Measurements from ENCODE around the gene CDS2. TPM values are rescaled to one million over a fixed set of nuclear protein-coding genes. Genes with fewer than 3 reads are reported as not detected.

CDS2 gene
- polyA plus RNA-seq, 1 donor from 2014 or later, result 66.7 TPM

DNA sequence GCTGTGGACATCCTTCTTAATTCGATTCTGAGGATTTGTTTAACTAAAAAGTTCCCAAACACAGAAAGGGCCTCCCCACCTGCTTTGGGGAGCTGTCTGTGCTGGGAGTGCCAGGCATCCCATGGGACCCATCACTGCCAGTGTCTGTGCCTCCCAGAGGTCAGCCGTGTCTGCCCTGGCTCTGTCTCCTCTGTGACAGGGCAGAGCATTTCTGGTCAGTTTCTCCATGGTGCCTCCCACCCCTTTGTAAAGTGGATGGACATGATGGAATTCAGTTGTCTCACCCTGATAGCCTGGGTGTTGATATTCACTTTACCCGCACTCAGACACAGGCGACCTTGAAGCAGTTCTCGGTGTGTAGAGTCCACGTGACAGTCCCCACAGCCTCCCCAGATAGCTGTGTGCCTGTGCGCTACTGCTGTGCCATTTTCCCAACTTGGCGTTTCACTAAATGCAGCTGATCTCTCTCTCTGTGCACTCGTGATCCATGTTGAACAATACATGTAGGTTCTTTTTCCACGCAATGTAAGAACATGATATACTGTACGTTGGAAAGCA lies 70.5 kb downstream of the CDS2 start:
- no peak overlapping the region for H3K4me3 ChIP-seq (ENCODE audit: low read length)
- no peaks in the 10 kb centered on the region for H3K36me3 ChIP-seq (ENCODE audit: insufficient read depth, low read length)
- no peaks in the 10 kb centered on the region for H3K9me3 ChIP-seq (ENCODE audit: low read length)
- no peaks in the 10 kb centered on the region for H4K20me1 ChIP-seq (ENCODE audit: insufficient read depth)
- no peak overlapping the region for H2AFZ ChIP-seq (ENCODE audit: low read depth, low read length)
- no peaks in the 10 kb centered on the region for H3K27me3 ChIP-seq (ENCODE audit: insufficient read depth, low read depth, low read length)
- H3F3A ChIP-seq (ENCODE audit: insufficient read depth, low read length, poor library complexity, severe bottlenecking), result no peaks in the 10 kb centered on the region
- no peak overlapping the region for H3K4me2 ChIP-seq (ENCODE audit: low read length)
- H3K9me2 ChIP-seq (ENCODE audit: insufficient read depth, low read length), result no peaks in the 10 kb centered on the region
- TF ChIP-seq, protein P1, sequence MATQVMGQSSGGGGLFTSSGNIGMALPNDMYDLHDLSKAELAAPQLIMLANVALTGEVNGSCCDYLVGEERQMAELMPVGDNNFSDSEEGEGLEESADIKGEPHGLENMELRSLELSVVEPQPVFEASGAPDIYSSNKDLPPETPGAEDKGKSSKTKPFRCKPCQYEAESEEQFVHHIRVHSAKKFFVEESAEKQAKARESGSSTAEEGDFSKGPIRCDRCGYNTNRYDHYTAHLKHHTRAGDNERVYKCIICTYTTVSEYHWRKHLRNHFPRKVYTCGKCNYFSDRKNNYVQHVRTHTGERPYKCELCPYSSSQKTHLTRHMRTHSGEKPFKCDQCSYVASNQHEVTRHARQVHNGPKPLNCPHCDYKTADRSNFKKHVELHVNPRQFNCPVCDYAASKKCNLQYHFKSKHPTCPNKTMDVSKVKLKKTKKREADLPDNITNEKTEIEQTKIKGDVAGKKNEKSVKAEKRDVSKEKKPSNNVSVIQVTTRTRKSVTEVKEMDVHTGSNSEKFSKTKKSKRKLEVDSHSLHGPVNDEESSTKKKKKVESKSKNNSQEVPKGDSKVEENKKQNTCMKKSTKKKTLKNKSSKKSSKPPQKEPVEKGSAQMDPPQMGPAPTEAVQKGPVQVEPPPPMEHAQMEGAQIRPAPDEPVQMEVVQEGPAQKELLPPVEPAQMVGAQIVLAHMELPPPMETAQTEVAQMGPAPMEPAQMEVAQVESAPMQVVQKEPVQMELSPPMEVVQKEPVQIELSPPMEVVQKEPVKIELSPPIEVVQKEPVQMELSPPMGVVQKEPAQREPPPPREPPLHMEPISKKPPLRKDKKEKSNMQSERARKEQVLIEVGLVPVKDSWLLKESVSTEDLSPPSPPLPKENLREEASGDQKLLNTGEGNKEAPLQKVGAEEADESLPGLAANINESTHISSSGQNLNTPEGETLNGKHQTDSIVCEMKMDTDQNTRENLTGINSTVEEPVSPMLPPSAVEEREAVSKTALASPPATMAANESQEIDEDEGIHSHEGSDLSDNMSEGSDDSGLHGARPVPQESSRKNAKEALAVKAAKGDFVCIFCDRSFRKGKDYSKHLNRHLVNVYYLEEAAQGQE (IDR thresholded peaks at IDR 0.05; ENCODE audit: borderline replicate concordance), result no peak
- no peak for TF ChIP-seq EP300 (conservative IDR thresholded peaks at IDR 0.05; ENCODE audit: poor library complexity, severe bottlenecking)
- TF ChIP-seq, protein P2, sequence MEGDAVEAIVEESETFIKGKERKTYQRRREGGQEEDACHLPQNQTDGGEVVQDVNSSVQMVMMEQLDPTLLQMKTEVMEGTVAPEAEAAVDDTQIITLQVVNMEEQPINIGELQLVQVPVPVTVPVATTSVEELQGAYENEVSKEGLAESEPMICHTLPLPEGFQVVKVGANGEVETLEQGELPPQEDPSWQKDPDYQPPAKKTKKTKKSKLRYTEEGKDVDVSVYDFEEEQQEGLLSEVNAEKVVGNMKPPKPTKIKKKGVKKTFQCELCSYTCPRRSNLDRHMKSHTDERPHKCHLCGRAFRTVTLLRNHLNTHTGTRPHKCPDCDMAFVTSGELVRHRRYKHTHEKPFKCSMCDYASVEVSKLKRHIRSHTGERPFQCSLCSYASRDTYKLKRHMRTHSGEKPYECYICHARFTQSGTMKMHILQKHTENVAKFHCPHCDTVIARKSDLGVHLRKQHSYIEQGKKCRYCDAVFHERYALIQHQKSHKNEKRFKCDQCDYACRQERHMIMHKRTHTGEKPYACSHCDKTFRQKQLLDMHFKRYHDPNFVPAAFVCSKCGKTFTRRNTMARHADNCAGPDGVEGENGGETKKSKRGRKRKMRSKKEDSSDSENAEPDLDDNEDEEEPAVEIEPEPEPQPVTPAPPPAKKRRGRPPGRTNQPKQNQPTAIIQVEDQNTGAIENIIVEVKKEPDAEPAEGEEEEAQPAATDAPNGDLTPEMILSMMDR (IDR thresholded peaks at IDR 0.05; ENCODE audit: poor library complexity, severe bottlenecking), result no peak
- TF ChIP-seq RAD21 (conservative IDR thresholded peaks at IDR 0.05), result no peak
- no peak for TF ChIP-seq EZH2 (IDR thresholded peaks at IDR 0.05; ENCODE audit: borderline replicate concordance, insufficient read depth, low read length, poor library complexity, severe bottlenecking)
- no peak for TF ChIP-seq TAF1 (IDR thresholded peaks at IDR 0.05; ENCODE audit: low read depth)
- TF ChIP-seq MXI1 (conservative IDR thresholded peaks at IDR 0.05; ENCODE audit: poor library complexity, severe bottlenecking), result no peak
- TF ChIP-seq POLR2AphosphoS5 (IDR thresholded peaks at IDR 0.05), result no peak
- TF ChIP-seq SMC3 (conservative IDR thresholded peaks at IDR 0.05; ENCODE audit: poor library complexity), result no peak
- H3K9ac ChIP-seq (ENCODE audit: low read length), result no peak overlapping the region
- no peaks in the 10 kb centered on the region for H3K79me2 ChIP-seq (replicated peaks; ENCODE audit: insufficient read depth, low read length)
- H3K27ac ChIP-seq (ENCODE audit: low read length), result no peak overlapping the region

DNA sequence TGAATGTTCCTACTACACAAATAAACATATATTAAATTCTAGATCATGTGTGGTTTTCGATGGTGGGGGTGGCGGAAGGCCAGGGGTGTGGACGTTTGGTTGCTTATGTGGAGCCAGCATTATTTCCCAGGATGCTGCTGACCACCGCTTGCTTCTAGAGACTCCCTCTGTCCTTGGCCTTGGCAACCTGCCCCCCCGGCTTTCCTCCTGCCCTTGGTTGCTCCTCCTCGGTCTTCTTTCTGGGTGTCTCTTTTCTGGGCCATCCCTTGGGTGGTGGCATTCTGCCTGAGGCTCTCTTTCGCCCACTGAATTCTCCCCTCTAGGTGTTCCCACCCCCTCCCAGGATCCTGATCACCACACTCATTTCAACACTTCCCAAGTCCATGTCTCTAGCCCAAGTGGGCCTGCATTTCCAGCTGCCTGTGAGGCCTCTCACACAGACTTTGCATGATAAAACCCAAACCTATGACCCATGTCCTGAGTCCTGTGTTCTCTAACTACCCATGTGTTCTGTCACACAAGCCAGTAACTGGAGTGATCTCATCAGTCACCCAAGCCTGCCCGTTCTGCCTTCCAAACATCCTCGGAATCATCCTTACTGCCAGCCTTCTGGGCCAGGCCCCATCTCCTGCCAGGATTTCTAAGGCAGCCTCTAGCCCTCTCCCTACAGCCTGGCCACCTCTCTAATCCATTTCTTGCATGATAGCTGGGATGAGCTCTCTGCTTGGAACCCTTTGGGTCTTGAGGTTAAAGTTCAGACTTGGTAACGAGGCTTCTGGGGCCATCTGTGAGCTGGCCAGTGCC lies 71.2 kb downstream of the CDS2 start:
- TF ChIP-seq POLR2AphosphoS5 (IDR thresholded peaks at IDR 0.05) (no peak), TAF1 (IDR thresholded peaks at IDR 0.05; ENCODE audit: low read depth) (no peak), SMC3 (conservative IDR thresholded peaks at IDR 0.05; ENCODE audit: poor library complexity) (no peak), EP300 (conservative IDR thresholded peaks at IDR 0.05; ENCODE audit: poor library complexity, severe bottlenecking) (no peak), RAD21 (conservative IDR thresholded peaks at IDR 0.05) (no peak), EZH2 (IDR thresholded peaks at IDR 0.05; ENCODE audit: borderline replicate concordance, insufficient read depth, low read length, poor library complexity, severe bottlenecking) (no peak), MXI1 (conservative IDR thresholded peaks at IDR 0.05; ENCODE audit: poor library complexity, severe bottlenecking) (no peak)
- TF ChIP-seq, protein P1 (IDR thresholded peaks at IDR 0.05; ENCODE audit: borderline replicate concordance), result no peak
- TF ChIP-seq, protein P2 (IDR thresholded peaks at IDR 0.05; ENCODE audit: poor library complexity, severe bottlenecking), result no peak
- H3K36me3 ChIP-seq (ENCODE audit: insufficient read depth, low read length), result no peaks in the 10 kb centered on the region
- H3K27ac ChIP-seq (ENCODE audit: low read length), result no peak overlapping the region
- H3K9me3 ChIP-seq (ENCODE audit: low read length), result no peaks in the 10 kb centered on the region
- H3K4me2 ChIP-seq (ENCODE audit: low read length), result no peak overlapping the region
- no peaks in the 10 kb centered on the region for H4K20me1 ChIP-seq (ENCODE audit: insufficient read depth)
- no peaks in the 10 kb centered on the region for H3K27me3 ChIP-seq (ENCODE audit: insufficient read depth, low read depth, low read length)
- no peak overlapping the region for H2AFZ ChIP-seq (ENCODE audit: low read depth, low read length)
- no peaks in the 10 kb centered on the region for H3F3A ChIP-seq (ENCODE audit: insufficient read depth, low read length, poor library complexity, severe bottlenecking)
- no peaks in the 10 kb centered on the region for H3K9me2 ChIP-seq (ENCODE audit: insufficient read depth, low read length)
- H3K4me3 ChIP-seq (ENCODE audit: low read length), result no peak overlapping the region
- H3K79me2 ChIP-seq (replicated peaks; ENCODE audit: insufficient read depth, low read length), result no peaks in the 10 kb centered on the region
- H3K9ac ChIP-seq (ENCODE audit: low read length), result no peak overlapping the region
